H1 (cell line): Measurements from ENCODE around the gene HABP4. TPM values are rescaled to one million over a fixed set of nuclear protein-coding genes. Genes with fewer than 3 reads are reported as not detected.

Experiments
- ATF2 ChIP-seq: IDR thresholded peaks from 2 replicates; pipeline ENCODE4 v1.6.1; 2012; ENCODE audit warnings: low read length, inconsistent platforms
- CBX5 ChIP-seq: fragments of 300-800, 300-1000 bp; sonication (generic); IDR thresholded peaks from 2 replicates; pipeline ENCODE4 v1.7.1; 2016; ENCODE audit warnings: antibody characterized with exemption, low read length, low read depth
- CHD7 ChIP-seq: fragments of 300-600 bp; sonication (generic); IDR thresholded peaks from 2 replicates; pipeline ENCODE4 v1.7.1; 2012; ENCODE audit warnings: low read length, moderate library complexity, mild to moderate bottlenecking, inconsistent platforms; ENCODE audit not compliant: insufficient replicate concordance
- MAFK ChIP-seq: IDR thresholded peaks from 2 replicates; pipeline ENCODE4 v1.6.1; 2012; ENCODE audit warnings: low read depth, mild to moderate bottlenecking, improper control_type of control experiment, low read length
- SIX5 ChIP-seq: IDR thresholded peaks from 2 replicates; pipeline ENCODE4 v1.6.1; 2011; ENCODE audit warnings: mild to moderate bottlenecking, low read depth, low read length
- polyA plus RNA-seq, 7 experiments: library from polyadenylated mRNA; depleted of rRNA in 3 of 7; stranded (reverse) in 5 of 7; unstranded in 2 of 7; fragments of >200 nt in 5 of 7; fragments of 200-250 nt in 2 of 7; gene quantifications; 1 replicate in 5 of 7; 2 replicates in 1 of 7; 4 replicates in 1 of 7; pipeline versions ENCODE4 v1.2.1 to v1.2.3, GENCODE V29; 2011 to 2013; ENCODE audit warnings: missing spikeins in 2 of 7, mixed read lengths in 2 of 7
- total RNA-seq: library from RNA; stranded (reverse); fragmentation: NEBNext Ultra II Directional; extraction: Animal tissue kit (Norgen Biotek cat#: 25700); gene quantifications from 2 replicates; pipeline ENCODE4 v1.2.1, GENCODE V29; 2021

HABP4 gene
- total and polyA plus RNA-seq, 2 of the 8 experiments (the other 6 are each of a cell fraction or from before 2014, with no cell fraction given) = 3.3 to 11.2 TPM

- no peak for TF ChIP-seq SIX5
- TF ChIP-seq ATF2 = no peak
- no peak for TF ChIP-seq CBX5
- TF ChIP-seq CHD7 = no peak
- no peak for TF ChIP-seq MAFK
Measured at GRCh38 chr9:96499257-96499656, 49.3 kb downstream of the HABP4 start (continued).
